GM19328 (cell line): ENCODE results near the gene IL31.

Source experiments
- ATAC-seq: cut with Tn5 transposase; IDR thresholded peaks from one replicate; pipeline ENCODE4 v1.9.1; 2021; ENCODE audit warnings: mild to moderate bottlenecking, moderate library complexity; ENCODE audit not compliant: unreplicated experiment

The IL31 gene

DNA sequence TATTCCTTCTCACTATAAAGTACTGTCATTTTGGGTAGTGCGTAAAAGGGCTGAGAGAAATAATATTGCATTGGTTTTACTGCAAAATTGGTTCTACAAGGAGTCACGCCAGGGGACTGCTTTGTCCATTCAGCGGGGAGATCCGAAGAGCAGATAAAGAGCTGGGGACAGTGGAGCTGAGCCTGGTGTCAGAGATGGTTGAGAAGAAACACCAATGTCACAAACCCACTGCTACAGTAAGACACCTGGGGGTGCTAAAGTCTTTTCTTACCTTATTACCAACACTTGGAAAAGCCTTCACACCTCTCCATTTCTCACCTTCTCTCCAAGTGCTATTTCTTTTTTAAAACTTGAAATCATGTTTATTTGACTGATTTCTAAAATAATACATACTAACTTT is 14.1 kb downstream of the IL31 start:
- ATAC-seq, result no peak

DNA sequence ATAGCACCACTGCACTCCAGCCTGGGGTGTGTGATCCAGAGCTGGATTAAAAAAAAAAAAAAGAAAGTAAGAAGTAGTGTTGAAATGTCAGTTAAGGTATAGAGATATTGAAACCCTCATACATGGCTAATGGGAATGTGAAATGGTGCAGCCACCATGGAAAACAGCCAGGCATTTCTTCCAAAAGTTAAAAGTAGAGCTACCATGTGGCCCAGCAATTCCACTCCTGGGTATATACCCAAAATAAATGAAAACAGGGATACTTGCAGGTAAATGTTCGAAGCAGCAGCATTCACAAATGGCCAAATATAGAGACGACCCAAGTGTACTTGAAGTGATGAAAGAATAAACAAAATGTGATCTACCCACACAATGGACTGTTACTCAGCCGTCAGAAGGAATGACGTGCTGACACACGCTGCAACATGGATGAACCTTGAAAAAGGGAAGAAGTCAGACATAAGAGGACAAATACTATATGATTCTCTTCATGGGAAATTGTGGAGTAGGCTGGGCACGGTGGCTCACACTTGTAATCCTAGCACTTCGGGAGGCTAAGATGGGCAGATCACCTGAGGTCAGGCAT is 15.2 kb downstream of the IL31 start:
- no peak for ATAC-seq

DNA sequence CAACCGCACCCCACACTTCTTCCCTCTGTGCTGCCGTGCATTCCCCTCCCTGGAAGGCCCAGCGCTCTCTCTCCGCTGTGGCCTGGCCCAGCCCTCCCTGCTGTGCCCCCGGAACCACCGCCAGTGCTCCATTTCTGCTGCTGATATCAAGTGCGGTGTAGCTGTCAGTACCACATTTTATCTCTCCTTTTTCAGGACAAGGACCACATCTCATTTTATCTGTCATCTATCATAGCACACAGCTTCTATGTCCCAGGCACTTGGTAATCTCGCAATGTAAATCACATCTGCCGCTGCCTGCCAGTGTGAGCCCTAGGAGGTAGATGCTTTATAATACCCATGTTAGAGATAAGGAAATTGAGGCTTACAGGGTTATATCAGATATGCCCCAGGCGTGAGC is 18.3 kb downstream of the IL31 start:
- no peak for ATAC-seq

DNA sequence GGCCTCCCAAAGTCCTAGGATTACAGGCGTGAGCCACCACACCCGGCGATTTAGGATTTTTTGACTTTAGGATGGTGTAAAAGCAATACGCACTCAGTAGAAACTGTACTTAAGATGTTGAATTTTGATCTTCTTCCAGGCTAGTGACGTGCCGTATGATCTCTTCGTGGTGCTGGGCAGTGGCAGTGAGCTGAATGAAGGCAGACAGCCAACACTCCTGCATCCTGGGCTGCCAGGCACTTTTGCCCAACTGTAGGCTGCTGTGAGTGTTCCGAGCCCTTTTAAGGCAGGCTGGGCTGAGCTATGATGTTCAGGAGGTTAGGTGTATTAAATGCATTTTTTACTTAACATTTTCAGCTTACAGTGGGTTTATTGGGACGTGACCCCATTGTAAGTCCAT is 21.3 kb downstream of the IL31 start:
- ATAC-seq, result no peak

DNA sequence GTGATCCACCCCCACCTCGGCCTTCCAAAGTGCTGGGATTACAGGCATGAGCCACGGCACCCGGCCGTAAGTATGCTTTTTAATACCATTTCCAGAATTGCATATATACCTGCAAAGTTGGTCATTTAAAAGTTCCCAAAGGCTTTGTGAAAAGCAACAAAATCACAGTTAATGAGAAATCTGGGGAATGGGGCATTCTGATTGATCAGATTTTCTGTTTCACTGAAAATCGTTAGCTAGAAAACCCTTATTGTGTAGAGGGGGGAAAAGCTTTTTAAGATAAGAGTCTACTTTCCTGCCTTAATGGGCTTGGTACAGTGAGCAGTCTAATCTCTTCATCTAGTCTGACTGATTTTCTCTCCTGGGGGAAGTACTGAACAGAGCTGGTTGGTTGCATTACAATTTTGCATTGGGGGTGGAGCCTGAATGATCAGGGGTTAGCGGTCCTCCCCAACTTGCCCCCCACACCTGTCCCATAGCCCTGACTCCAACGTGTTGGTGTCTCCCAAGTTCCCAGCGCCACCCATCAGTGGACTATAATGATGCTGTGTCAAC is 23.8 kb downstream of the IL31 start:
- ATAC-seq, result no peak

DNA sequence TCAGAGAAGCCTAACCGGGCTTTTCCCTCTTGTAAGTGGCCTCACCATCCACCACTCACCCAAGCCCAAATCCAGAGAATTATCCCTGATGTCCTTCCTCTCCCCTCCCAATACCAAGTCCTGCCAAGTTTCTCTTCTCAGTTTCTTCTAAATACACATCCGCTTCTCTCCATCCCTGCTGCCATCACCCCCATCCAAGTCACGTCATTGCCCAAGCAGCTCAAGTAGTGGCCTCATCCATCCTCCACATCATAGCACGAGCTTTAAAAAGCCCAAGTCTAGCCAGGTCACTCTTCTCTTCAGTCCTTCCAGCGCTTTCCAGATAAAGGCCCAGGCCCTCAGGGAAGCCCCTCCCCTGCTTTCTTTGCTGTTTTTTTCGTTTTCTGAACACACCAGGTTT is 25.4 kb downstream of the IL31 start:
- ATAC-seq, result no peak

DNA sequence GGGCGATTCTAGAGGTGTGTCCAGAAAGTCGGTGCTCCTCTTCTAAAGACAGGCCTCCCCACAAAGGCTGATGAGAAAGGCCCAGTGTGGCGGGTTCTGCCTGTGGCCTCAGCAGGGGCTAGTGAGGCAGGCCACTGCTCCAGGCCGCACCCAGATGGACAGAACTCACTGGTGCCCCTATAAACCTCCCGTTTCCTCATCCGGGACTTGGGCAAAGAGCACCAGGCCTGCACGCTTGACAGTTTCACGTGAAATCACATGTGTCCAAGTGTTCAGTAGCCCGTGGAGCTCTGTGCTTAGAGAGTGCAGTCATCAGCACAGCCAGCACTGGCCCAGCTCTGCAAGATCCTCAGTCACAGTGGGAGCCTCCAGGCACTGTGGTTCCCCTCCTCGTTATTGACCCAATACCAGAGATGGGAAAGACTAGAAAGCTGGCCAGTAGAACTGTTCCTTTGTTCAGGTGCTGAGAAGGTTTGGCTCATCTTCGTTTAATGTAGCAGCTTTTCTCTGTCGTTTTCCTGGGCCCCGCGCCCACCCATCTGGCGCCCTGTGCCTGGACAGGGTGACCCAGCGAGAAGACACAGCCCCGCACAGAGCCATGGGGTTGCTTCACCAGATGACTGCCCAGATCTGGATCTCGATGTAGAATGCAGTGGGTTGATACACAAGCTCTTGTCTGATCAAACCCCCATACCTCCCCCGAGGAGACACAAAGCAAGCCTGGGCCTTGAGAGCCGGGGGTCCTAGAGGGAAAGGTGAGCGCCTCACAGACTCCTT is 26.3 kb downstream of the IL31 start:
- no peak for ATAC-seq

DNA sequence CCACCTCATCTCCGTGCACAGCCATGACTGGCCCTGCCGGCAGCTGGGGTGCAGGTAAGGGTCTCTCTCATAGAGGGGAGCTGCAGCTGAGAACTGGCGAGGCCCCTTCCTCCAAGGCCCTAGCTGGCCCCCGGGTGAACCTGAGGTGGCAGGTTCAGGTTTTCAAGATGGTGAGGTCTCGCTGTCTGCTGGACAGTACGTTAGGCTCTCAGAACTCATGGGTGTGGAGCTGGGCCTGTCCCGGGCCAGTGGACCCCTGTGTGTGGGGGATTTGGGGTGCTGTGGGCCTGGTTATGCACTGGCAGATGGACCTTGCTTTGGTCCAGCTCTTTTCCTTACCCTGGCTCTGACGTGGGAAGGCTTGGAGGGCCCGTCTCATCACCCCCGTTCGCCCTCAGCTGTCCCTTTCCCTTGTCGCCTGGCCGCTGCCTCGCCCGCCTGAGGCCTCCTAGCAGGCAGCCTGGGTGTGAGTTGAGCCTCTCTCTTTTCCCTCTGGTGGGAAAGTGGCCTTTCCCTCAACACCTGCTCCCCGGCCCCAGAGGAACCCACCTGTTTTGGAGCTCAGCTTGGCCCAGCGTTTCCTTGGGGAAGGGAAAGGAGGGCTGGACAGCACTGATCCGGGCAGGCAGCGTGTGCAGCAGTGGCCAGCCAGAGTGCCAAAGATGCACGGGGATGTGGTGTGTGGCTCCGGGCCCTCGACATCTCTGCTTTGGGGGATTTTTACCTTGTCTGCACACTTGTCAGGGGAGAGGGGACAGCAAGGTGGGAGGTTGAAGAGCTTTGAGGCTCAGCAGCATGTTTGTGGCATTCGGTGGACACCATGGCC is 28.3 kb downstream of the IL31 start:
- no peak for ATAC-seq

DNA sequence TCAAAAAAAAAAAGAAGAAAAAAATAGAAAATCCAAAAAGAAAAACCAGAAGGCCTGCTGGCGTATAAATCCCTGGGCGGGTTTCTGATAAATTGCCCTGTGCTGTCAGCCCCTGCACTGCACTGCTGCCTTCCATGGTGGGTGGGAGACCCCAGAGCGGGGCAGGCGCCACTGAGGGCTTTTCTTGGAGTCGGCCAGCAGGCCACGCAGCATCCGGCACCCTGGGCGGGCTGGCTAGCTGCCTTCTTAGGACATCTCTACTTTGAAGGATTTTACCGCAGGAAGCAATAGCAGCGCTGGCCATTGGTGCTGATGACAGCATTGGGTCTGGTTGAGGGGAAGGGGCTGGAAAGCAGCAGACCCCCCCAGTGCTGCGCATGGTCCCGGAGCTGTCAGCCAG is 29.1 kb downstream of the IL31 start:
- no peak for ATAC-seq

DNA sequence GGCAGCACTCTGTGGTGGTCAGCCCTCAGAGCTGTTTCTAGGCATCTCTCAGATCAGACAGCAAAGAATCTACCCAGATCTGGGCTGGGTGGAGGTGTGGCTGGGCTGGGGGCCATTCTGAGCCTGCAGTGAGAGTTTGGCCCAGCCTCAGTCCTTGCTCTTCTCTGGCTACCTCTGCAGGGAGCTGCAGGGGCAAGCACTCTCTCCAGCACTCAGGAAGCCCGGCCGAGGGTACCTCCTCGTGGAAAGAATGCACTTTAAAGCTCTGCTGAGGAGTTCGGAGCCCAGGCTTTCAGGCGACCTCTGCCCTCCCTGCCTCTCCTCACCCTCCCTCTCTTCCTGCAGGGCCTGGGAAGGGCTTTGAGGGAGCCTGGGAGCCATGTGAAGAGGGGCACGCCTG is 31.2 kb downstream of the IL31 start:
- ATAC-seq, result no peak

DNA sequence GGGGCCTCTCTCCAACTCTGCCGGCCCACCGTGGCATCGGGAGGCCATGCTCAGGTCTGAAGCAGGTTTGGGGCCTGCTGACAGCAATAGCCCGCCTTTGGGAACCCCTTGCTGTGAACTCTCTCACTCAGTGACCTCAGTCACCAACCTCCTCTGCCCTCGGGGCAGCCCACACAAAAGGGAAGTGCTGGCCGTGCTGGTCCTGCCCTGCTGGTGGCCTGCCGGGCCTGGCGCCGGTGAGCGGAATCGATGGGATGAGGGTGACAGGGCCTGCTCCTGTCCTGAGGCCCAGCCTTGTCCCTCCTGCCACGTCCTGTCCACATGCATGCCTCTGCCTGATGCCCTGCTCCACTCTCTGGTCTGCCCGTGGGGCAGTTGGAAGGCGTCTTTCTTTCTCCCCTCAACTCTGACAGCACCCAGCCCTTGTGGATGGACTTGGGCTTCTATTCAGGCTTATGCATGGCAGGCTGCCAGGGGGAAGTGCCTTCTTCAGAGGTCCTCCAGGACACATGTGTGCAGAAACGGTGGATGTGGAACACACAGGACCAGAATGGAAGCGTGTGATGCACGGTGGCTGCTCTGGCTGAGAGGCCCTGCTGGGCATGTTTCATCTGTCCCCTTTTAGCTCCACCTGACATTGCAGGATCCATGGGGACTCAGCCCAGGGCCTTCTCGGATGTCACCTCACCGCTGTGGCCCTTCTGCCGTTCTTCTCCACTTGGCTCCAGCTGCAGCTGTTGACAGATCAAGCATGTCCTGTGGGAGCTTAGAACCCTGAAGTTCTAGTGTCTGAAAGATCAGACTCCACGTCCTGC is 31.9 kb downstream of the IL31 start:
- ATAC-seq, result no peak

DNA sequence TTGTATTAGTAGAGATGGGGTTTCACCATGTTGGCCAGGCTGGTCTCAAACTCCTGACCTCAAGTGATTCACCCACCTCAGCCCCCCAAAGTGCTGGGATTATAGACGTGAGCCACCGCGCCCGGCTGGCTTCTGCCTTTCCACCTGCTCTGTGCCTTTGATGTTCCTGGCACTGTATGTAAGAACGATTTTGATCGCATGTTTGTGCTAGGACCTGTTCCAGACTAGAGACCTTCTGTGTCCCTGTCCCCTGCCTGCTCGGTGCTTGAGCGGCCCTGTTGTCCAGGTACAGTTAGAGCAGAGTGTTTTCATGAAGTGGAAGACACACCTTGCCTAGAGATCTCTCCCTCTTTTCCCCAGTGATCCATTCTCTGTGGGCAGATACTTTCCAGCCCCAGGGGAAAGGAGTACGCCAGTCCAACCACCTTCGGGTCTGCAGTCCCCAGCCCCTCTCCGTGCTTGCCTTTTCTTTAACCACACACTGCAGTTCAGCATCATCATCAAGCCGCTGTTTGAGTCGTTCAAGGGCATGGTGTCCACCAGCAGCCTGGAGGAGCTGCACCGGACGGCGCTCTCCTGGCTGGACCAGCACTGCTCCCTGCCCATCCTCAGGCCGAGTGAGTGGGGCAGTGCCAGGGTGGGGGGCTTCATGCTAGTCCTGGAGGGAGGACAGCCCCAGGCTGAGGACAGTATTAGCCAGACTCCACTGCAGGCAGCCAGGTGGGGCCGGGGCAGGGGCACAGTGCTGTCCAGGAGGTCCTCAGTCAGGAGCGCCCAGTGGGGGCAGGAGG is 33.4 kb downstream of the IL31 start:
- no peak for ATAC-seq

DNA sequence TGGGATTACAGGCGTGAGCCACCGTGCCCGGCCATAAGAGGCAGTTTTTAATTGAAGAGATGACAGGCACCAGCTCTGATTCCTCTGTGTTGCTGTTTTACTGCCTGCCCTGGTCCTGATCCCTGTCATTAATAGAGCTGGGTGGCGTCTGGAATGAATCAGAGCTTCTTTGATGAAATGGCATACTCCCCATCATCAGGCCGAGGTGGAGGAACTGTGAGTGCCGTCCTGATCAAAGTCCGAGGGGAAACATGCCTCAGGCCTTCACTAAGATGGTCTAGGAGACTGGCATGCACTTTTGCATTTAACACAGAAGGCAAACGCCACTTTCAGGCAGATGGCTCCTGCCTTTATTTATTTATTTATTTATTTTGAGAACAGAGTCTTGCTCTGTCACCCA is 34.1 kb downstream of the IL31 start:
- ATAC-seq, result no peak

DNA sequence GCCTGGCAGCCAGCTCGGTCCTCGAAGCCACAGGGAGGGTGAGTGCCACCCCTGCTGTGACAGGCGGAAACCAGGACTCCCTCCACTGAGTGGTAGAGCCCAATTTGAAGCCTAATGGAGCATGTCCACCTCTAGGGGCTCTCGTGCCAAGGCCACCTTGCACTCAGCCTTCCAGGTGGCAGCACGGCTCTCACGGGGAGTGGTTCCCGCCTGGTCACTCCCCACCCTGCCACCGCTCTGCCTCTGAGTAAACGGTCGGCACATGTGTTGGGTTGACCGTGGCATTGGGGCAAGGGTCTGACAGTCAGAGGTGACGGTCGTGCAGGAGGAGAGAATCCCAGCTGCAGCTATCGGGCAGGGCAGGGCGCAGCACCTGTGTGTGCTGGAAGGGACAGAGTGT is 34.8 kb downstream of the IL31 start:
- ATAC-seq, result no peak

DNA sequence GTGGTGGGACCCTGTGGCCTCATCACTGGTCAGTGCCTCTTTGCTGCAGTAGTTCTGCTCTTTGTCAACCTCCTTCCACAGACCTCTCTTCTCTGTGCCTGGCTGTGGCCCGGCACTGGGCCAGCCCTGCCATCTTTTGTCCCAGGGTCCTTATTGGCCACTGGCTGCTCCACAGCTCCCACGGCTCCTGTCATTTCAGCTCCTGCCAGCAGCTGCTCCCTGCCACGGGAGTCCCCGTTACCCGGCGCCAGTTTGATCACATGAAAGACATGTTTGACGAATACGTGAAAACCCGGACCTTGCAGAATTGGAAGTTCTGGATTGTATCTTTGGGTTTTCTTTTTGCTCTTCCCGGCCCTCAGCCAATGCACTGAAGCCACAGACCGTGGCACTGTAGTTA is 35.4 kb downstream of the IL31 start:
- no peak for ATAC-seq

DNA sequence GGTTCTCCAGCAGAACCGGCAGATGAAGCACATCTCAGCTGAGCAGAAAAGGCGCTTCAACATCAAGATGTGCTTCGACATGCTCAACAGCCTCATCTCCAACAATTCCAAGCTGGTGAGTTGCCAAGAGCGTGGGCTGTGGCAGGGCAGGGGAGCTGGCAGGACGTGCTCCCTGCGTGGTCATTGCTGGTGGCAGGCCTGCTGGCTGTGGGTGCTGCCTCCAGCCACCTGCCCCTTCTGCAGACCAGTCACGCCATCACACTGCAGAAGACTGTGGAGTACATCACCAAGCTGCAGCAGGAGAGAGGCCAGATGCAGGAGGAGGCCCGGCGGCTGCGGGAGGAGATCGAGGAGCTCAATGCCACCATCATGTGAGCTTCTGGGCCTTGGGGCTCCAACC is 35.8 kb downstream of the IL31 start:
- no peak for ATAC-seq

DNA sequence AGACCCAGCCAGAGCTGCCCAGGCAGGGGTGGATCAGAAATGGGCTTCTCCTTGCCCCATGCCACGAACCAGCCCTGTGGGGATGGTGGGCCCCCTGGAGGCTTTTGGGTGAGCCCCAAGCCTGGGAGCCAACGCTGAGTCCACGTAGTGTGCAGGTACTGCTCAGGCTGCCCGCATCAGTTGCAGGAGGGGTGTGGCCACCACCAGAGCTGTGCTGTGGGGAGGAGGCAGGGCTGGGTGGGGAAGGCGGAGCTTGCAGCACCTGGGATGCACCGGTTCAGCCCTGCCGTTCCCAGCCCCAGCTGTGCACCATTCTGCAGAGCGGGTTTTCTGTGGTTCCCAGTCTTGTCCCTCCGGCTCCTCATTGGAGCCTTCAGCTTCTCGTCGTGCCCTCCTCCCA is 36.3 kb downstream of the IL31 start:
- no peak for ATAC-seq

DNA sequence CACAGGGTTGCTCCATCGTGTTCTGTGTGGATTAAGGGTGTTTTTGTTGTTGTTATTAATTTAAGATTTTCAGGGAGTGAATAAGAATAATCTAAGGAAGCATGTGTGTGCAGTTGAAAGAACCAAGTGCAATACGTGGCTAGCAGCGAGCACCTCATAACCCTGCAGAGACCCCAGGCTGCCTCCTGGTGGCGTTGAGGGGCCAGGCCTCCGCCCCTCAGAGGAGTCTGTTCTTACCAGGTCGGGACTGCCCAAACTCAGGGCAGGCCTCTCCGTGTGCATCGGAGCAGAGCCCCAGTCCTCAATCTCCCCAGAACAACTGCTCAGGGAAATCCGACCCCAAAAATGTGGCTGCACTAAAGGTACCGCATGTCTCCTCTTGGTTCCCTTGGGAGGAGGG is 36.8 kb downstream of the IL31 start:
- no peak for ATAC-seq

DNA sequence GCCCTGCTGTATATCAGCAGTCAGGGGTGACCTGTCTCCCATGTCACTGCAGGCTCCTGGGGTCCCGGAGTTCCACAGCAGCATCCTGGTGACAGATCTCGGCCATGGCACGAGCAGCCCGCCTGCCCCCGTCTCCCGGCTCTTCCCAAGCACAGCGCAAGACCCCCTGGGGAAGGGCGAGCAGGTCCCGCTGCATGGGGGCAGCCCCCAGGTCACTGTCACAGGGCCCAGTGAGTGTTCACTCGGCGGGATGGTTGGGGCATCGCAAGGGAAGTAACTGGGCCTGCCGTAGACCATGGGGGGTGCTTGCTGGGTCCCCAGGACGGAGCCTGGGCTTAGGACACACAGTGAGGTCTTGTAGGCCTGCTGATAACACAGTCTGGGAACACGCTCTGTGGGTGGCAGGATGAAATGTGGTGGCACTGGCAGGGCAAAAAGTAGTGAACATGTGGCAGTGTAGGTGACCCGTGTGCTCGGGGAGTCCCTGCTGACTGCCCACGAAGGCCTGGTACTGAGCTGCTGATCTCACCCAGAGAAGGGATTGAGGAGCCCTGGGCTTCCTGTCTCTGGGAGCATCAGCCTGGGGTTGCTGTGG is 38.5 kb downstream of the IL31 start:
- ATAC-seq, result no peak
